Measurements from ENCODE around the gene MRPS25.

MRPS25 gene

DNA sequence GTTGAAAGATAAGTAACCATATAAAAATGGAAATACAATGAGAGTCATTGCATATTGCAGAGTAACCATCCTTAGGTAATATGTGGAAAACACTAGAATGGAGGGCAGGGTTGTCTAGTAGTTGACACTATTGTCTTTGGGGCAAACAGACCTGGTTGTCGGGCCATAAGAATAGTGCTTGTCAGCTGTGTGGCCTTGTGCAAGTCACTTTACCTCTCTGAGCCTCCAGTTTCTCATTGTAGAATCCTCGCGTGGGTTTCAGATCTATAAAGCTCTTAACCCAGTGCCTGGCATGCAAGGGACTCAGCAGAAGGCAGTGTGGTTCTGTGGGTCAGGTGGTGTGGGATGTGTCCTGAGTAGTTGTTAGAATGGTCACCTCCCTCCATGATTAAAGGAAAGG is 32.0 kb downstream of the MRPS25 start:
- no peak for DNase-seq (ENCODE audit: low read depth)
- H3K4me3 ChIP-seq (replicated peaks; ENCODE audit: low read depth, low read length): no peak overlapping the region
- TF ChIP-seq, protein P1, sequence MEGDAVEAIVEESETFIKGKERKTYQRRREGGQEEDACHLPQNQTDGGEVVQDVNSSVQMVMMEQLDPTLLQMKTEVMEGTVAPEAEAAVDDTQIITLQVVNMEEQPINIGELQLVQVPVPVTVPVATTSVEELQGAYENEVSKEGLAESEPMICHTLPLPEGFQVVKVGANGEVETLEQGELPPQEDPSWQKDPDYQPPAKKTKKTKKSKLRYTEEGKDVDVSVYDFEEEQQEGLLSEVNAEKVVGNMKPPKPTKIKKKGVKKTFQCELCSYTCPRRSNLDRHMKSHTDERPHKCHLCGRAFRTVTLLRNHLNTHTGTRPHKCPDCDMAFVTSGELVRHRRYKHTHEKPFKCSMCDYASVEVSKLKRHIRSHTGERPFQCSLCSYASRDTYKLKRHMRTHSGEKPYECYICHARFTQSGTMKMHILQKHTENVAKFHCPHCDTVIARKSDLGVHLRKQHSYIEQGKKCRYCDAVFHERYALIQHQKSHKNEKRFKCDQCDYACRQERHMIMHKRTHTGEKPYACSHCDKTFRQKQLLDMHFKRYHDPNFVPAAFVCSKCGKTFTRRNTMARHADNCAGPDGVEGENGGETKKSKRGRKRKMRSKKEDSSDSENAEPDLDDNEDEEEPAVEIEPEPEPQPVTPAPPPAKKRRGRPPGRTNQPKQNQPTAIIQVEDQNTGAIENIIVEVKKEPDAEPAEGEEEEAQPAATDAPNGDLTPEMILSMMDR (IDR thresholded peaks at IDR 0.05; ENCODE audit: low read length, missing control alignments): no peak

GRCh38 chr3:15032650-15033049 is 32.5 kb downstream of the MRPS25 start:
- DNase-seq (ENCODE audit: low read depth): no peak
- TF ChIP-seq, protein P1 (IDR thresholded peaks at IDR 0.05; ENCODE audit: low read length, missing control alignments): no peak

GRCh38 chr3:15029625-15030024 is 35.5 kb downstream of the MRPS25 start:
- TF ChIP-seq, protein P1 (IDR thresholded peaks at IDR 0.05; ENCODE audit: low read length, missing control alignments): no peak
- no peak overlapping the region for H3K4me3 ChIP-seq (replicated peaks; ENCODE audit: low read depth, low read length)
- no peak for DNase-seq (ENCODE audit: low read depth)

More at GRCh38 chr3:15032650-15033049, 32.5 kb downstream of the MRPS25 start:
- H3K4me3 ChIP-seq (replicated peaks; ENCODE audit: low read depth, low read length): no peak overlapping the region

DNA sequence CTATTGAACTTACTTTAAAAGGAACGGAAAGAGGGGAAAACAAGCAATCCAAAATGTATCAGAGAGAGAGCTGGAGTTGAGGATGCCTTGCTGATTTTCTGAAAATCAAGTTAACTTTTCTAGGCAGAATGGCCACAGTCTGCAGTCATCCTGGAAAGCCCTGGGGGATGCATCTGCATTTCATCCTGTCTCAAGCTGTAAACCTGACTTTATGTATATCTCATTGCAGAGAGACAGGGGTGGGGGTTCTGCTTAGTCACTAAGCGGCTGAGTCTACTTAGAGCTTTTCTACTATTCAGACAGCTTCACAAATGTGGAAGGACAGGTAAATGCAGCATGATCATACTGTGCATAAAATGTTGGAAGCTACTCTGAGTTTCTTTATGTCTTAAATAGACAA is 41.4 kb downstream of the MRPS25 start:
- no peak for DNase-seq (ENCODE audit: low read depth)
- TF ChIP-seq, protein P1 (IDR thresholded peaks at IDR 0.05; ENCODE audit: low read length, missing control alignments): no peak

DNA sequence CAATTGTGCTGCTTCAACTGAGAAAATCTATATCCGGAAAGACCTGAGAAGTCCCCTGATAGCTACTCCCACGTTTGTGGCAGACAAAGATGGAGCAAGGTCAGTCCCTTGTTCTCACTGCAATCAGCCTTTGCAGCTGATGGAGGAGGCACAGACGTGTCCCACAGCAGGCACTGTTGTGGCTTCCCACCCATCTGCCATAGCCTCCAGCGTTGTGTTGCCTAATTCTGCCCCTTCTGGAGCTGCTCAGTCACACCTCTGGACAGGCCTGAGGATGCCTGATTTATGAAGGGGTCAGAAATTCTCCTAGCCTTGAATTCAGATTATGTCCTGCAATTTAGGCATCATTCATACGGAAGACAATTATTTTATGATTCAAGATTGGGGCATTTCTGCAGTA is 41.9 kb downstream of the MRPS25 start:
- TF ChIP-seq, protein P1 (IDR thresholded peaks at IDR 0.05; ENCODE audit: low read length, missing control alignments): no peak
- DNase-seq (ENCODE audit: low read depth): no peak
- no peak overlapping the region for H3K4me3 ChIP-seq (replicated peaks; ENCODE audit: low read depth, low read length)

More for the DNA sequence above, 41.4 kb downstream of the MRPS25 start:
- H3K4me3 ChIP-seq (replicated peaks; ENCODE audit: low read depth, low read length): no peak overlapping the region

DNA sequence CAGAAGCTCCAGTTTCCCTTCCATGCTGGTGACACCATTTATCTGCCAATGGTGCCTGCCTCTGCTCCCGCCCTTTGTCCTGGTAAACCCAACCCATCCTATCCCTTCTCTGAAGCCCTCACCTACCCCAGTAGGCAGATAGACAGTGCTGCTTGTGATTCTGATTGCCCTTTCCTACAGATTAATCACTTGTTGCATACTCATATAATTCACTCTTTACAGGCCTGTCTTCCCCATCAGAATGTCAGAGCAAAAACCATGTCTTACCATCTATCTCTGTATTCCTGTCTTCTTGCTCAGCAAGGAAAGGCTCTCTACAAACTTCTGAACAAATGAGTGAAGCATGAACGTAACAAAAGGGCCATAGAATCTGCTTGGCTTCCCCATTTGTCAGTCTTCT is 47.9 kb downstream of the MRPS25 start:
- no peak overlapping the region for H3K4me3 ChIP-seq (replicated peaks; ENCODE audit: low read depth, low read length)
- DNase-seq (ENCODE audit: low read depth): no peak
- TF ChIP-seq, protein P1 (IDR thresholded peaks at IDR 0.05; ENCODE audit: low read length, missing control alignments): no peak

GRCh38 chr3:15015456-15015855 is 49.7 kb downstream of the MRPS25 start:
- no peak overlapping the region for H3K4me3 ChIP-seq (replicated peaks; ENCODE audit: low read depth, low read length)
- TF ChIP-seq, protein P1 (IDR thresholded peaks at IDR 0.05; ENCODE audit: low read length, missing control alignments): no peak
- no peak for DNase-seq (ENCODE audit: low read depth)
